Gastrocnemius medialis (tissue), 4 donors: ENCODE results near the gene CCNF.

Experiments
- CTCF ChIP-seq, 5 experiments: fragments of 450-650 bp in 3 of 5; fragments of 200-600 bp in 2 of 5; sonication (generic) in 2 of 5; IDR thresholded peaks in 4 of 5; conservative IDR thresholded peaks in 1 of 5; 1 replicate in 4 of 5; 2 replicates in 1 of 5; pipeline ENCODE4 v1.5.1; 2016 to 2019; ENCODE audit warnings: antibody characterized with exemption in 5 of 5, mild to moderate bottlenecking in 3 of 5, moderate library complexity in 3 of 5
- POLR2A ChIP-seq, 2 donors: fragments of 450-650 bp; IDR thresholded peaks; one replicate each; pipeline ENCODE4 v1.6.1; 2017; ENCODE audit warnings: antibody characterized with exemption in 2 of 2, mild to moderate bottlenecking in 2 of 2, moderate library complexity in 2 of 2

- TF ChIP-seq POLR2A (IDR thresholded peaks at IDR 0.05) (no peak), CTCF (IDR thresholded peaks at IDR 0.05 in 4 of 5, conservative IDR thresholded peaks at IDR 0.05 in 1 of 5) (no peak)
Measured at GRCh38 chr16:2432286-2432685, 3.0 kb downstream of the CCNF start.
